GM18520 (cell line): Measurements from ENCODE around the gene LRFN2.

Experiments
- ATAC-seq: cut with Tn5 transposase; IDR thresholded peaks from one replicate; pipeline ENCODE4 v1.9.1; 2021; ENCODE audit not compliant: unreplicated experiment

LRFN2 gene

DNA sequence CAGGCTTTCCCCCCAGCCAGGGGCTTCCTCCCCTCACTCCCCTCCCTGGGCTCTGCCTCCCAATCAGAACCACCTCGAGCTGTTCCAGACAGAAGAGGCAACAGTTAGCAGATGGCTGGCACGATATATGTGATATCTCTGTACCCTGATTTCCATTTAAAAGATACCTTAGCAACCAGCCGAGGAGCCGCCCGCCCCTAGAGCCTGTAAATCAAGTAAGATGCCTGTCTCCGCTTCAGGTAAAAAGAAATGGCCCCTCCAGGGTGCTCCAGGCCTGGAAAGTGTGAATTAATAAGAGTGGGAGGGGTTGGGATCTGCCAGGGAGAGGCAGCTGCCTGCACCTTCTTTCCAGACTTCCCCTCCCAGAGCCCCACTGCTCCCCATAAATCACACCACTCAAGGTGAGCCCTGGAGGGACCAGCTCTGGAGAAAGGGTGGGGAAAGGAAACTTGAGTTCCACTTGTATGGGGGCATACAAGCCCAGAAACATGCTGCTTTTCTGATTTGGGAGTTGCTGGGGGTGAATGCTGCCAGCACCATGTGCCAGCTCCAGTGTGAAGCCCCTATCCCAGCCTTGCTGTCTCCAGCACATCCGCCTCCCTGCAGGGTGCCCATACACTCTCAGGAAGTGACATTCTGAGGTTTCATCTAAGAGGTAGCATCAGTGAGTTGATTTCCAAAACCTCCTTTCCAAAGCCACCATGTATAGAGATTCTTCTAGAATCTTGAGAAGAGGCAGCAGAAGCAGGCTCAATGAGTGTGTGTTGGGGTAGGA is 148.0 kb downstream of the LRFN2 start:
- no peak for ATAC-seq

DNA sequence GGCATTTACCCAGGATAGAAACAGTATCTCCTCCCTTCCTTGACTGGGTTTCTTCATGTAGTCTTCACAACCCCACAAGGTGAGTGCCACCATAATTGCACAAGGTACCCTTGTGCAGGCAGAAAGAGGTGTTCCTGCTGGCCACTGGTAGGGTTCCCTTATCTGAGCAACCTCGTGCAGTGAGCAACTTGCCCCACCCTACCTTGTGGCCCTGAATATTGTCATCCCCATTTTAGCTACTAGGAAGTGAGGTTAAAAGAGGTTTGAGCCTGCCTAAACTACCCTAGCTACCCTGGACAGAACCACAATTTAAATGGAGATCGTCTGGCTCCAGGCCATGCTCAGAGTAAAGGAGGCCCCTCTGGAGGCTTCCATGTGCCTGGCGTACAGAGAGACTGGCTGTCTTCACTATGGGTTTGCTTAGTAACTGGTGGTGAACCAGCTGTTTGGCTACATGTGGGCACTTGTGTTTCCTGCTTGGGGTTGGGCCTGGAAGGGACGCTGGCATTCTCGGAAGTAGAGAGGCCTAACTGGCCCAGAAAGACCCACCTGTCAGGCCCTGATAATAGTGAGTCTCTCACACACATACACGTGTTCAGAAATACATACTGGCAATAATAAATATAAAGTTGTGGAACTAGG is 148.8 kb downstream of the LRFN2 start:
- no peak for ATAC-seq

DNA sequence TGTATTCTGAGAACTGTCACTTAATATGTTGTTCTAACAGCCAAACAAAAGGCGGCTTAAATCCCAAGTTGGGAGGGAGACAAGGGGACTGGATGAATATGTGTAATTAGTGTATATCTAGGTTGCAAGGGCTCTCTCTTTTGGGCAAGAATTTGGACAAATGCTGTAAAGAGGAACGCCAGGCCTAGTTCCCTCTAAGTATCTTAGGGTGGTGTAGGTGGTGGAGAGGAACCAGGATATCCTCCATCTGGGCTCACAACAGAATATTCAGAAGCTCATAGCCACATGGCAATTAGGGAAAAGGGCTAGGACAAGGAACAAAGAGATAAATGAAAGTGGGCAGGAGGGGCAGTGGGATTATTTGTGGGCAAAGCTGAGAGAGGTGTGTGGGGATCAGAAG is 149.5 kb downstream of the LRFN2 start:
- no peak for ATAC-seq

DNA sequence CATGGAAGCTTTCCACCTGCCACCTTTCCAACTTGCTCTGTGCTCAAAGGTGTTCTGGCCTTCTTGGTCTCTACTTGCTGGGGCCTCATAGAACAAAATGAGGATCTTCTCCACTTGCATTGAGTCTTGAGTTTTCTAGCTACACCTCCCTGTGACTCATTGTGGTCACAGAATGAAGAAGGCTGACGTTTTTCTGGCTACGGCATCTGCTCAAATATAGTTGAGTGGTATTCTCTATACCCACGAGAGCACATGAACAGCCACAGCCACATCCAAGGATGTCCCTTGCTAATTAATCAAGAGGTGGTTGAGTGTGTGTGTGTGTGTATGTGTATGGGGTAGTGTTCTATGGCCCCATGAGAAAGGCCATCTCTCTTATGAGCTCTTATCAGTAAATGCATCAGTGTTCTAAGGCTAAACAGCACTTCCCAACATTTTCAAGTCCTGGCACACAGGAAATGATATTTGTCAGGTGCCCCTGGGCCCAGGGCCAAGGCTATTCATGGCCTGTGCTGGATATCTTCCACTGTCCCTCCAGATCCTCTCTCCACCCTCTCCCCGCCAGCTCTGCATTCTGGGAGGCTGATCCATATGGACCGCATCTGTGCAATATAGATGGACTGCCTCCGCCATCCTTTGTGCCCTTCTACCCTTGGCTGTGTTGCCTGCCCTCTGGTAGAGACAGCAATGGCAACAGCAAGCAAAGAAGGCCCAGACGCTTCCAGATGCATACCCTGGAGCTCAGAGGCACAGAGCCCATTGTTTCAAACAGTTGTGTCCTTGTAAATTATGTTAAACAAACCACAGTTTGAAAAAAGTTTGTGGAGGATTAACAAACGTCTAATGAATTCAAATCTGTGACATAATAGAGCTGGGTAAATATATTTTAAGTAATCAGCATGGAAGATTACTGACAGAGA is 150.2 kb downstream of the LRFN2 start:
- ATAC-seq, result no peak

DNA sequence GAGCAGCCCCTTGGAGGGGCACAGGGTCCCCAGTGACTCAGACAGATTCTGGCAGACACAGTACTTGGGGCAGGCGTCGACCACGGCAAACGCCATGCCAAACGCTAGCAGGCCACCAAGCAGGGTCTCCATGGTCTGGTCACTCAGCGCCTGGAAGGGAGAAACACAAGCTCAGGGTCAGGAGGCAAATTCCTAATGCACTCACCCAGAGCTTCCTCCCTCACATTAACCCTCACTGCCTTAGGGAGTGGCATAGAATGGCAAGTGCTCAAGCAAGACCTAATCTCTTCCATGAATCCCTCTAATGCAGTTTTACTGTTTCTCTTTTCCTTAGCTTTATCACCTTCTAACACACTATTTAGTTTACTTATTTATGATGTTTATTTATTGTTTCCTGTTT is 154.2 kb downstream of the LRFN2 start:
- ATAC-seq, result no peak

DNA sequence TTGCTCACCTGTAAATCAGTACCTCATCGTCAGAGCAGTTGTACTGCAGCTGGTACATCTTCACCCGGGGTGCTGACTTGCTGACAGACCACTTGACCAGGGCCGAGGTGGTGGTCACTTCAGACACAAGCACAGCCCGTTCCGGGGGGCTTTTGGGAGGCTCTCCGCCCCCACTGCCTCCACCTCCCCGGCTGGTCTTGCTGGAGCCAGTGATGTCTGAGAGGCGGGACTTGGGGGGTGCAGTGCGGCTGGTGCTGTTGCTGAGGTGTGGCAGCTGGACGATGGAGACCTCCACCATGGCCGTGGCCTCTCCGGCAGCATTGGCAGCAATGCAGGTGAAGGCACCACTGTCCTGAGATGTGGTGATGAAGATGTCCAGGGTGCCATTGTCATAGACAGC is 155.5 kb downstream of the LRFN2 start:
- no peak for ATAC-seq

DNA sequence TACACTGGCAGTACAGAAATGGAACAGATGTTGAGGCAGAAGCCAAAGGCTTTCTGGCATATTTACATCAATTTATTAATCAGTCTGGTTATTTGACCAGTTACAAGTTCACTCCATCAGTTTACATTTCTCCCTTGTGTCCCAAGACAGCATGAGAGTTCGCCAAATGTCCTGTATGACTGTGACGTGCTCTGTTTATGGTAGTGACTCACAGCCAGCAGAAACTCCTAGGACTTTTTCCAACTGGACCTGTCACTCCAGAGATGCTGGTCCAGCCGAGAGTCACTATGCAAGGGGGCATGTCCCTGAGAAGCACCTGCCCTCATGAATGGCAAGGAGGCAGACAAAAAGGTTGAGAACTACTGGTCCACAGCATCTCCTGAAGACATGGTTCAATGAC is 160.0 kb downstream of the LRFN2 start:
- ATAC-seq, result no peak

DNA sequence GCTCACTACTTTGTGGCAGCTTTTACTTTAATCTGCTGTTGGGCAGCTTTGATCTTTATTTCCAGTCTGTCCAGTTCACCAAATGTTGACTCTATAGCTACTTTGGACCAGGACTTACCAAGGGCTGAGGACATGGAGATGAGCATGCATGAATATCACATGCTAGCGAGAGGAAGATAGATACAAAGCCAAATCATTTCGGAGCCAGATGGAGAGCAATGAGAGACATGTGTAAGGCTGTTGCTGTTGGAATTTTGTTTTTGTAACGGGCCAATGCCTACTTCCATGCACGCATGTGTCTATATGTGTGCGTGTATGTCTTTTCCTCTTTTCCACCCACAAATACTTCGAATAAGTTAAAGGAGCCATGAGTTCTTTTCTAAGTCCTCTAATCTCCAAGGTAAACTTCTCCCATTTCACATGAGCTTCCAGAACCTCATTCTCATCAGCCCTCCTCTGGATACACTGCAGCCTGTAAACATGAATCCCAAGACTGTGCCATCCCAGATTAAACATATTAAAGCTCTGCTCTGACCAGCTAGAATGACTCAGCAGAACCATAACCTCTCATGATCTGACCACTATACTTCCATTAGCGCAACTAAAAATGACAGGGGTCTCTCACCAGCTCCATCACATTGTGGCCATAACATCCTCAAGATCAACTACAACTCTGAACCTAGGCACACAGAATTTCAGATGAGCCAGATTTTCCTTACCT is 160.7 kb downstream of the LRFN2 start:
- ATAC-seq, result no peak

DNA sequence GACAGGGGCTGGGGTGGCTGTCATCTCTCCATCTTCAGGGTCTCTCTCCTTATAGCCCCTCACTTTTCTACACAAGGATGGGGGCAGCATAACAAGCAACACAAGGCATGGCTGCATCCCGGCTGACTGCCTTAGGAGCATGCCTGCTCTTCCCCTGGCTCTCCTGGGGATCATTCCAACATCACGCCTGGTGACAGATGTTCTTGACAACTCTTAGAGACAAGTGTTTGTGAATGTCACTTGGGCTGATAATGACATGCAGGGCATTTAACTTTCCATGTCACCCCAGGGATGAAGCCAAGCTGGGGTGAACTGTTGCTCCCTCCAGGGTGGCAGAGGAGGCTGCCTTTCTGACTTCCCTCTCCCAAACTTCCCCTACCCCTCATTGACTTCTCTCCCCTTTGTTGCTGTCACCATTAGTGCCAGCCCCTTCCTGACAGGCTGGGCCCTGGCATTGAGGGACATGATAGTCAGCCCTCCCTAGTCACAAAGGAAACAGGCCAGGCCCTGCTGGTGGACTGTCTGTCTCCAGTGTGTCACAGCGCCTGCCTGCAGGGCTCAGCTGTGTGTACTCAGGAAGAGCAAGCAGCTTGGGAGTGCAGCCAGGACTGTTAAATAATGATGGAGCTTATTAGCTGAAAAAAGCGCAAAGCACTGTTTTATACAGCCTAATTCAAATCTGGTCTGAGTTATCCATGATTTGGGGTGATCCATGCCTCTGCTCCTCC is 161.8 kb downstream of the LRFN2 start:
- no peak for ATAC-seq

DNA sequence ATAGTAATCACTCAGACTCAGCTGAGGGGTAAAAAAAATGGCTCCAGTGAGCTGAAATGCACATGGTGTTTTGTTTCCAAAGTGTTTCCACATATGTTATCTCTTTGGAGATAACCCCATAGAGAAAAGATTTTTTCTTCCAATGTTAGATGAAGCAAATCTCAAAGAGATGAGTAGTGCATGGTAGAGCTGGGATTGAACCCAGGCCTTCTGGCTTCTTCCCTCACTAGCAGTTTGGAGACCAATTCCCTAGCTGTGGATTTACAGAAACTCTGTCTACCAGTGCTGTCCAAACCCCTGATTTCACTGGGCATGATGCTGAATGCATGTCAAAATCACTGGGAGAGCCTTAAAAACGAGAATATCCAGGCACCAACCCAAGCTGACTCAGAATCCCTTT is 165.1 kb downstream of the LRFN2 start:
- ATAC-seq, result no peak

DNA sequence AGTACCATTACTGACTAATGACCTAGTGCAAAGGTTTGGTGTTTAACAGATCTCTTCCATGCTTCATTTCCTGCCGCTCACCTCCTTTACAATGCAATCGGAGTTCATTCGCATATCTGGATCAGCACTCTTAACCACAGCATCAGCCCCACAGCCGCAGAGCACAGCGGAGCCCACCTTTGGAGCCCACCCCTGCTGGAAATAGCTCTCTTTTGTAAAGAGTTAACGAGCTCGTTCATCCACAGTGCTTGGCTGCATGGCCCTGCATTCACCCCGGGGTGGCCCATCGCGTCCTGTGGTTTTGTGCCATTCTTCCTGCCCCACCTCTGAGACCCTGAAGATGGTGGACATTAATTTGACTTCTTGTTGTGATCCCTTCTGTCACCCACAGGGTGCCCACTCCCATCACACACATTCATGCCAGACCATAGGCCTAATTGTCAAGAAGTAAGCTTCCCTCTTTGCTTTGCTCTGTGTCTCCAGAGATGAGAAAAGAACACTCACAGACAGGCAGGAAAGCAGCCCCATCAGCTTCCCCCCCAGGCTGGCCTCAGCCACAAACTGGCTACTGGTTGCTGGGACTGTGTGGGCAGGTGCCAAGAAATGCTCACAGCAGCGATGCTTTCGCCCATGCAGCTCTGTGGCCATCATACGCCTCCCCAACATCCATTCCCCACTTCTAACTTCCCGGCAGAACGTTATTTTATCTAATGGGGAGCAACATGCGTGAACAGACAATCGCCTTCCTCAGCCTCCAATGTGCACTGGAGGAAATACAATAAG is 167.0 kb downstream of the LRFN2 start:
- no peak for ATAC-seq

DNA sequence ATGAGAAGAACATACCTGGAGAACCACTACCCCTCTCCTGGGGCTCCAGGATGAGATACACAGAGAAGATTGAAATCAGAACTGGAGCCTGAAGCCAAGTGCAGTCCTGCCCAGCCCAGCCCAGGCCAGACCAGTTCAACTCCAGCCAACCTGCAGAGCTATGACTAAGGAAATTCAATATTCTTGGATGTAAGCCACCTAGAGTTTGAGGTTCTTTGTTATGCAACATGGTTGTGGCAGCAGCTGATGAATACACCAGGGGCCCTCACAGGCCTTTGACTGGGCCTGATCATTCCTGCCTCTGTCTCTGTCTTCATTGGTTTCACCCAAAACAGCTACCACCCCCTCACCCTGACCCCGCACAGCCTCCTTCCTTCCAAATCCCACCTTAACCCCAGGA is 167.8 kb downstream of the LRFN2 start:
- no peak for ATAC-seq

DNA sequence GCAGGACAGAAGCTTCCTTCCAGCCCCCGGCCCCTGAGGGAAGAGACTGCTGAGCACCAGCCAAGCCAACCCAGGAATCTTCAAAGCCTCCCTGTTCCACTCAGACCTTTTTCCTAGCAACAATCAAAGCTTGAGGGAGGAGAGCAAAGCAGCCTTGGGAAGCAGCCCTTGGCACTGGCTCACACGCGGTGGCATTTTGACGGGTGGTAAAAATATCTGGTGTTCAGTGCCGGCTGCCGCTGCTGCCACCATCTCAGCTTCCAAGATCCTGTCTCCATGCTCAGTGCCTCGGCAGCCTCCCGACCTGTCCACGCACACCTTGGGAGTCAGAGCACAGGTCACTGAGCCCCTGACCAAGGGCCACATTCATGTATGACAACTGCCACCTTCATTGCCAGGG is 170.1 kb downstream of the LRFN2 start:
- ATAC-seq, result no peak

DNA sequence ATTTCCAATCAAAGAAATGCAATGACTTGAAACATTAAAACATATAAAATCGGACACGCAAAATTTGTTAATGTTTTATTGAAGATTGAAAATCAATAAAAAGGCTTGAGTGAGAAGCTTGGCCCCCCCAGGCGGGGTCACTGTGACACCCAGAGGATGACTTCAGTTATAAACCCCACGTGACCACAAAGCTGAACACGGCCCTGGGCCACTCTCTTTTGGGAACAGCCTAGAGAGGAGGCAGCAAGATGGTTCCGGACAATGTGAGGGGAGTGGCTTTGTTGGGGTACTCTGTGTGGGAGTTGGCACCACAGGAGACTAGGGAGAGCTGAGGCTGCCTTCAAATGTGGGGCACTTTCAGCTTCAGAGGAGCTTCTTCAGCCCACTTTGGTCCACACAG is 172.5 kb downstream of the LRFN2 start:
- ATAC-seq, result no peak

DNA sequence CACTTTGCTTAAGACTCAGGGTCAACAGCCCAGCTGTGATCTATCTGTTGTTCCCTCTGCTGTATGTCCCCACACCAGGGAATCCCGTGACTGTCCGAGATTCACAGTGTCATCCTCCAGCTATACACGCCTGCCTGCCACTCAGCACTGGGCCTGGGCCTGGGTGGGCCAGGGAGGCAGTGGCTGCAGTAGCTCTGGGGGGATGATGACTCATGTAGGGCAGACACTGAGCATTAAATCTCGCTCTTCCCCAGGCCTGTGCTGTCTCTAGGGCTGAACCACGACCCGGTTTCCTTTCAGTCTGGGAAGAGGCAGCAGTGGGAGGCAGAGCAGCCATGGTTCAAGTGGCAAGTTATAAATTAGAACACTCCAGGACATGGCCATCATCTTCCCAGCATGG is 173.9 kb downstream of the LRFN2 start:
- ATAC-seq, result no peak

DNA sequence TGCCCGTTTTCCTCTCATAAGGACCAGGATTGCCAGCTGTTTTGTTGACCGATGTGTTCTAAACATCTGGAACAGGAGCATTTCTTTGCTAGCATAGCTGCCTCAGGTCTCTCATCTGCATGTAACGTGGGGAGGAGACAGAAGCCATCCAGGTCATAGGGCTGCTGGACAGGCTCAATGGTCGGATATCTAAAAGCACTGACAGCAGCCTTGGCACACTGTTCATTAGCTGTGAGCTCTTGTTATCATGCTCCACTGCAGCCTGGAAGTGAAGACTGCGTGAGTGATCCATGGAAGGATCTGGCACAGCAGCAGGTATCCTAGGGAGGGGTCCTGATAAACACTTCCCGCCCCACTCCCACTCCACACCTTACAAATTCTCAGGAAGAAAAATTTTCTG is 175.3 kb downstream of the LRFN2 start:
- no peak for ATAC-seq

DNA sequence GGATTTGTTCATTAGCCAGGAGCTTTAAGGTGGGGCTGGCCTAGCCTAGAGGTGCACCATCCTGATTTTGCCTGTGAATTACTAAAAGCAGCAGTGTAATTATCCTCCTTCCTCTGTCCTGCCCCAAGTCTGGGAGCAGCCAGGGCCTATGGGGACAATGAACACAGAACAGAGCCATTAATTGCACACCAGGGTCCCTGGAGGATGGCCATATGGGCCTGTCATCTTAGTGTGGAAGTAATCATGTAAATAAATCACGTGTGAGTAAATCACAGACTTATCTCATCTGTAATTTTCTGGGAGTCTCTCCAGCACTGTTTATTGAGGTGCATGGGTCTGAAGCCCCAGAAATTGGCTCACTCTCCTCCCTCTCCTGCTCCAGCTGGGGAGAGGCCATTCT is 176.3 kb downstream of the LRFN2 start:
- no peak for ATAC-seq

DNA sequence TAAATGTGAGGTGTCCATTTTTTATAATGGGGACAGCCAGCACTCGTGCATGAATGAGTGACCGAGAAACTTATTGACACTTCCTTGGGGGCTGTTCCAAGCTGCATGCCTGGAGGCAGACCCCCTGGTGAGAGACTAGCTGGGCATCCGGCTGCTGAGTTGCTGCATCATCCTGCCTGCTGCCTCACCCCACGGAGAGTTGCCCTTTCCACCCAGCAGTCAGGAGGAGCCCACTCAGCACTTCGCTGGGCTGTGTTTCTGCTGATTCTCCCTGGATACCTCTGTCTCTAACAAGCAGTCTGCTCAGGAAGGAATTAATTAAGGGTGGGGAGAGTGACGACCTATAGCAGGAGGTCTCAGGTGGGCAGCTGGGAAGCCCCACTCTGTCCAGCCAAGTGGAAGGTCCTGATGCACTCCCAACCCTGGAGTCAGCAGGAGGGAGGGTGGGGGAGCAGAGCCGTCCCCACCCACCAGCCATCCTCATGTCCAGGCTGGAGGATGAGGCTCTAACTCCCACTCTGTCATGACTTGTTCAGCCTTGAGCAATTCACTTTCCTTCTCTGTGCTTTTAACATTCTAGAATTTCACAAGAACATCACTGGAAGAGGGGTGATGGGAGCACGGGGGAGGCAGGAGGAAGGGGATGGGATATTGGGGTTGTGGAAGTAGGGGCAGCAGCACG is 177.3 kb downstream of the LRFN2 start:
- no peak for ATAC-seq
